PFSK-1 (cell line): ENCODE results near the gene STARD3.

Experiments used
- FOXP2 ChIP-seq: optimal IDR thresholded peaks from 2 replicates; pipeline ENCODE3; 2011; ENCODE audit warnings: borderline replicate concordance, control low read depth, inconsistent platforms; ENCODE audit not compliant: insufficient read depth; ENCODE audit errors: extremely low read length, extremely low read depth
- POLR2AphosphoS5 ChIP-seq: IDR thresholded peaks from 2 replicates; pipeline ENCODE4 v1.6.1; 2012; ENCODE audit warnings: low read depth, mild to moderate bottlenecking, control low read depth, low read length, moderate library complexity
- REST ChIP-seq, 2 experiments: IDR thresholded peaks; 2 replicates each; pipeline versions ENCODE4 v1.6.1 to v1.8.0; 2011 to 2012; ENCODE audit warnings: low read depth in 2 of 2, low read length in 2 of 2, control low read depth in 1 of 2, inconsistent platforms in 1 of 2, mild to moderate bottlenecking in 1 of 2, moderate library complexity in 1 of 2; ENCODE audit not compliant: insufficient read depth in 1 of 2
- SIN3A ChIP-seq: IDR thresholded peaks from 2 replicates; pipeline ENCODE4 v1.6.1; 2012; ENCODE audit warnings: mild to moderate bottlenecking, low read length, moderate library complexity, borderline replicate concordance; ENCODE audit not compliant: insufficient read depth
- TAF1 ChIP-seq: IDR thresholded peaks from 2 replicates; pipeline ENCODE4 v1.6.1; 2012; ENCODE audit warnings: low read length, control low read depth, borderline replicate concordance; ENCODE audit not compliant: insufficient read depth

STARD3 gene

GRCh38 chr17:39599004-39599664 is 37.8 kb upstream of the STARD3 start:
- TF ChIP-seq POLR2AphosphoS5 = no peak
- TF ChIP-seq TAF1 = no peak
- no peak for TF ChIP-seq REST (IDR thresholded peaks at IDR 0.05; ENCODE audit: insufficient read depth in 1 of 2, low read depth in 2 of 2, low read length in 2 of 2)
- no peak for TF ChIP-seq FOXP2

DNA sequence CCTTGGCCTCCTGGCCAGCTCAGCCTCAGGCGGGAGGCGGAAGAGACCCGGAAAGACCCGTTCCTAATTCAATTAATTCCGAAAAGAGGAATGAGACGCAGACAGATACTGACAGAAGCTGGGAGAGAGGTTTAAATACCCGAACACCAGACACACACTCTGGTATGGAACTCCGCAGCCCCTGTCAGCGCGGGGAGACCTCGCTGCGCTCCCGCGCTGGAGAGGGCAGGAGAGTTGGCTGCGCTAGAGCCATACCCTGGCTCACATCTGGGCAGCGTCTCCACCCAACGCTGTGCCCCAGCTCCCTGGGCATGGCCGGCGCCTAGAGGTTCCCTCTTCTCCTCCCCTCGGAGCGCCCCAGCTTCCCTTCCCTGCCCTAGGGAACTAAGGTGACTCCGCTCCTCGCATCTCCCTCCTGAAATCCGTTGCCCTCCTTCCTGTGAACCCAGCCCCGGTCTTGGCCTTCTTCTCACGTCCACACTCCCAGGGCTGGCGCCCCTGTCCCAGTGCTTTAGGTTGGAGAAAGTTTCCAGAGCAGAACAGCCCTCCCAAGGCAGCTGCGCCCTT is 37.2 kb upstream of the STARD3 start:
- TF ChIP-seq POLR2AphosphoS5 (no peak), FOXP2 (no peak), TAF1 (no peak), SIN3A (no peak), REST (IDR thresholded peaks at IDR 0.05; ENCODE audit: insufficient read depth in 1 of 2, low read depth in 2 of 2, low read length in 2 of 2) (no peak)

DNA sequence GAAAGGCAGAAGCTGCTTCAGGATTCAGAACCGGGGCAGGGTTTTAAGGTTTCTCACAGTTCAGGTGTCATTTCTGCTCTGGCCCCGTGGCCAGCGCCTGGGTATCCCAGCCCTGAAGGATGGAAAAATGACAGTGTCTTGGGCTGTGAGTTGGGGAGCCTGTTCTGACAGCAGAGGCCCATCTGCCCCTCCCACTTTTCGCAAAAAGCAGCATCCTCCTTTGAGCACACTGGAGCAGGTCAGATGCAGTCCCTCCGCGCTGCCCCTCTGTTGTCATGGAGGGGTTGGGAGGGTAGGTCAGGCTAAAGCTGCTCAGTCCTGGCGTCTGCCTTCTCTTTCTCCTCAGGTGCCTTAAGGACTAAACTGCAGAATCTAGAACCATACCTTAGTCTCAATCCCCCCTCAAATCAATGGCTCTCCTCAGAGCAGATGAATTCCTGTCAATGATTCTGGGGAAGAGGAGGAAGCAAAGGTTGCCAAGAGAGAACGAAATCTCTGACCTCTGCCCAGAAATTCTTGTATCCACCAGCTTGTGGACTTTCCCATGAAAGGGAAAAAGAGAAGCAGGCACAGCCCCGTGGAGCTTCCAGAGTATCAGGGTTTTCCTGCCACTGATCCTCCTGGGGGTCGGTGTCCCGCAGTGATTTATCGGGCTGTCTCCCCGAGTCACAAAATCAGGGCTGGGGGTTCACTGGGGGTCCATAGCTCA is 36.5 kb upstream of the STARD3 start:
- no peak; a peak in 1 of 4 replicates for TF ChIP-seq REST (IDR thresholded peaks at IDR 0.05; ENCODE audit: insufficient read depth in 1 of 2, low read depth in 2 of 2, low read length in 2 of 2)
- no peak for TF ChIP-seq SIN3A
- TF ChIP-seq POLR2AphosphoS5 = no peak
- no peak for TF ChIP-seq TAF1
- TF ChIP-seq FOXP2 = no peak

- TF ChIP-seq POLR2AphosphoS5 (no peak), REST (IDR thresholded peaks at IDR 0.05; ENCODE audit: insufficient read depth in 1 of 2, low read depth in 2 of 2, low read length in 2 of 2) (no peak), SIN3A (no peak), TAF1 (no peak), FOXP2 (no peak)
Measured at GRCh38 chr17:39600997-39601597, 35.8 kb upstream of the STARD3 start.
